Middle frontal gyrus (tissue), 1 donor: Measurements from ENCODE around the gene MSLN.

Experiments
- DNase-seq: peaks from one replicate; pipeline ENCODE4 v3.0.0-alpha.2; 2015; ENCODE audit warnings: low spot score; ENCODE audit errors: extremely low spot score

Gene MSLN

GRCh38 chr16:789191-789850 is 28.8 kb downstream of the MSLN start:
- no peak for DNase-seq

- DNase-seq: no peak
These were observed 29.6 kb downstream of the MSLN start for GRCh38 chr16:790086-790485.

GRCh38 chr16:791131-791530 is 30.6 kb downstream of the MSLN start:
- DNase-seq: no peak

GRCh38 chr16:792221-792995 is 31.9 kb downstream of the MSLN start:
- DNase-seq: no peak

GRCh38 chr16:793414-793813 is 32.9 kb downstream of the MSLN start:
- no peak for DNase-seq

- no peak for DNase-seq
These were observed 33.7 kb downstream of the MSLN start for GRCh38 chr16:794091-794822.

GRCh38 chr16:794853-795466 is 34.4 kb downstream of the MSLN start:
- DNase-seq: no peak

- no peak for DNase-seq
These were observed 35.2 kb downstream of the MSLN start for GRCh38 chr16:795580-796229.

- no peak for DNase-seq
These were observed 36.0 kb downstream of the MSLN start for GRCh38 chr16:796296-797119.

GRCh38 chr16:797120-797420 is 36.5 kb downstream of the MSLN start:
- DNase-seq: no peak

- DNase-seq: no peak
These were observed 37.2 kb downstream of the MSLN start for GRCh38 chr16:797686-798085.

GRCh38 chr16:798666-799065 is 38.1 kb downstream of the MSLN start:
- DNase-seq: no peak

- DNase-seq: no peak
These were observed 38.8 kb downstream of the MSLN start for GRCh38 chr16:799111-799947.

GRCh38 chr16:799948-800833 is 39.7 kb downstream of the MSLN start, which contains the start of gene GNG13:
TSS of gene GNG13 (minus strand) at chr16:800734. CDS start at chr16:799077, 1,657 bp downstream.
- DNase-seq: no peak

GRCh38 chr16:800834-801511 is 40.4 kb downstream of the MSLN start:
- no peak for DNase-seq

GRCh38 chr16:801584-802363 is 41.2 kb downstream of the MSLN start:
- DNase-seq: no peak

GRCh38 chr16:802461-802860 is 41.9 kb downstream of the MSLN start:
- no peak for DNase-seq
